ENCODE measurements around the gene KRT15. TPM values are rescaled to one million over a fixed set of nuclear protein-coding genes. Genes with fewer than 3 reads are reported as not detected.

Gene KRT15
- total and polyA plus RNA-seq, 10 of the 15 experiments (the other 5 are each of a cell fraction or from before 2014, with no cell fraction given), result 0.06 to 0.17 TPM; not detected in 8

DNA sequence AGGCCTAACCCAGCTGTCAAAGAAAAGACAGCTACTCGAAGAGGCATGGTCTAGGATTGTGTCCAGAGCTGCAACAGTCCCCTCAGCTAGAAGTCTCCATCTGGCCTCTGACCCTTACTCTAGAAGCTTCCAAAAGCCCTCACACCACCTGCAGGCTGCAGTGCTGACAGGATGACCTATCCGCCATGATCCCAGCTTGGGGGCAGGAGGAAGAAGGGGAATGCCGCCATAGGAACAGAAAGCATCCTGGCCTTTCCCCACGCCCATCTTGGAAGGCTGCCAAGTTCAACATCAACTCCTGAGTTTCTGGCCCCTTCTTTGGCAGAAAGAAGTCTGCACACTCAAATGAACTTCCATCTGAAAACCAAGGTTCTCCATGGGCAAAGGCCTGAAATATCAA lies 25.9 kb downstream of the KRT15 start (continued):
- TF ChIP-seq TAF1 (IDR thresholded peaks at IDR 0.05; ENCODE audit: borderline replicate concordance, low read depth, low read length), result no peak

DNA sequence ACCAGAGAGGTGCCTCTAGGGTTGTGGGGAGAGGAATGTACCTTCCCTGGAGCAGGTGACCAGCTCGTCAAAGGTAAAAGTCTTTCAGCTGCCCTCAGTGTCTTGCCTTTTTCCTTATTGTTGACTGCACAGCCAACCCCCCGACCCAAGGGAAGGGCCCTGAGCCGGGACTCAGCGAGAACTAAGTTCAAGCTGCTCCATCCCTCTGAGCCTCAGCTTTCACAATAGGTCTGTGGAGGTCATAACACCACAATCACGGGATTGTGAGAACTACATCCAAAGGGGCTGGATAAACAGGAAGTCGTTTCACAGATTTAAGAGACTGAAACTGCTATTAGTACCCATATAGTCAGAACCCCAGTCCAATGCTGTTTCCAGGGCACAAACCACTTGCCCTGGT lies 26.3 kb downstream of the KRT15 start:
- WGBS (ENCODE audit: insufficient coverage, insufficient replicate concordance, low lambda C conversion rate, missing lambda C conversion rate), result 0% methylated on average over 6 of the region's 6 CpGs
- ChIA-PET SMC1A (ENCODE audit: uncharacterized antibody, unreplicated experiment) (no interaction called here), RAD21 (ENCODE audit: unreplicated experiment) (no interaction called here), POLR2A (no interaction called here), CTCF (interaction anchor here (0.5 to 1.7 kb wide), 3 partner anchors 156 to 590 kb away, joined by 3 to 5 read pairs (median 4); no protein-coding TSS in a partner anchor)
- in situ Hi-C loops (cut with MboI) (no loop called here), intact Hi-C loops (cut with micrococcal nuclease; ENCODE audit: unreplicated experiment) (no loop called here)
- Histone ChIP-seq H3K9ac (ENCODE audit: control insufficient read depth, insufficient read depth, low read length) (no peak overlapping the region), H3K36me3 (ENCODE audit: control insufficient read depth in 2 of 2, insufficient read depth in 2 of 2, low read length in 1 of 2) (no peaks in the 10 kb centered on the region), H3K27ac (ENCODE audit: control insufficient read depth, insufficient read depth) (no peak overlapping the region), H3K4me3 (no peak overlapping the region), H3K9me3 (replicated peaks; ENCODE audit: control insufficient read depth, insufficient read depth, low read length) (no peaks in the 10 kb centered on the region), H2AFZ (ENCODE audit: control insufficient read depth, low read depth, low read length) (no peak overlapping the region), H3K79me2 (ENCODE audit: control insufficient read depth, insufficient read depth, low read length) (no peaks in the 10 kb centered on the region), H3K4me1 (ENCODE audit: control insufficient read depth, insufficient read depth, low read length) (no peaks in the 10 kb centered on the region), H3K4me2 (ENCODE audit: control insufficient read depth, insufficient read depth) (no peak overlapping the region), H4K20me1 (ENCODE audit: control insufficient read depth, insufficient read depth) (no peaks in the 10 kb centered on the region), H3K27me3 (replicated peaks in 1 of 2; ENCODE audit: control insufficient read depth in 2 of 2, insufficient read depth in 2 of 2, low read length in 1 of 2) (peaks cover 0 to 2% of the 10 kb centered on the region in 2 experiments; a peak in 2 of 4 replicates)
- FAIRE-seq, result no peak
- ATAC-seq, result no peak
- no peak for DNase-seq (ENCODE audit: low read depth, low spot score)
- no TSS peak for BruUV-seq (replicated peaks)
- TF ChIP-seq NR2F1 (conservative IDR thresholded peaks at IDR 0.05) (no peak), POLR2A (IDR thresholded peaks at IDR 0.05; ENCODE audit: low read depth, low read length) (no peak), WRNIP1 (IDR thresholded peaks at IDR 0.05; ENCODE audit: borderline replicate concordance, low read depth, low read length) (no peak), RUNX3 (IDR thresholded peaks at IDR 0.05; ENCODE audit: low read length) (no peak), MTA3 (IDR thresholded peaks at IDR 0.05; ENCODE audit: borderline replicate concordance, low read length) (no peak), EZH2 (IDR thresholded peaks at IDR 0.05; ENCODE audit: borderline replicate concordance, control insufficient read depth, low read depth, low read length) (no peak), ZNF384 (IDR thresholded peaks at IDR 0.05; ENCODE audit: borderline replicate concordance, low read depth, low read length) (no peak)
- TF ChIP-seq, protein P1, sequence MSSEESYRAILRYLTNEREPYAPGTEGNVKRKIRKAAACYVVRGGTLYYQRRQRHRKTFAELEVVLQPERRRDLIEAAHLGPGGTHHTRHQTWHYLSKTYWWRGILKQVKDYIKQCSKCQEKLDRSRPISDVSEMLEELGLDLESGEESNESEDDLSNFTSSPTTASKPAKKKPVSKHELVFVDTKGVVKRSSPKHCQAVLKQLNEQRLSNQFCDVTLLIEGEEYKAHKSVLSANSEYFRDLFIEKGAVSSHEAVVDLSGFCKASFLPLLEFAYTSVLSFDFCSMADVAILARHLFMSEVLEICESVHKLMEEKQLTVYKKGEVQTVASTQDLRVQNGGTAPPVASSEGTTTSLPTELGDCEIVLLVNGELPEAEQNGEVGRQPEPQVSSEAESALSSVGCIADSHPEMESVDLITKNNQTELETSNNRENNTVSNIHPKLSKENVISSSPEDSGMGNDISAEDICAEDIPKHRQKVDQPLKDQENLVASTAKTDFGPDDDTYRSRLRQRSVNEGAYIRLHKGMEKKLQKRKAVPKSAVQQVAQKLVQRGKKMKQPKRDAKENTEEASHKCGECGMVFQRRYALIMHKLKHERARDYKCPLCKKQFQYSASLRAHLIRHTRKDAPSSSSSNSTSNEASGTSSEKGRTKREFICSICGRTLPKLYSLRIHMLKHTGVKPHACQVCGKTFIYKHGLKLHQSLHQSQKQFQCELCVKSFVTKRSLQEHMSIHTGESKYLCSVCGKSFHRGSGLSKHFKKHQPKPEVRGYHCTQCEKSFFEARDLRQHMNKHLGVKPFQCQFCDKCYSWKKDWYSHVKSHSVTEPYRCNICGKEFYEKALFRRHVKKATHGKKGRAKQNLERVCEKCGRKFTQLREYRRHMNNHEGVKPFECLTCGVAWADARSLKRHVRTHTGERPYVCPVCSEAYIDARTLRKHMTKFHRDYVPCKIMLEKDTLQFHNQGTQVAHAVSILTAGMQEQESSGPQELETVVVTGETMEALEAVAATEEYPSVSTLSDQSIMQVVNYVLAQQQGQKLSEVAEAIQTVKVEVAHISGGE (CRISPR knock-in tag; IDR thresholded peaks at IDR 0.05), result no peak

Data from GM12878 (cell line).